ENCODE data around the gene SLC16A3. TPM values are rescaled to one million over a fixed set of nuclear protein-coding genes. Genes with fewer than 3 reads are reported as not detected.
A peak's percentile ranks its signal among the peaks of the same experiment; 100 is the strongest.

Gene SLC16A3
- total and polyA plus RNA-seq, 2 of the 4 experiments (the other 2 are of a cell fraction): 49.1 to 181 TPM

DNA sequence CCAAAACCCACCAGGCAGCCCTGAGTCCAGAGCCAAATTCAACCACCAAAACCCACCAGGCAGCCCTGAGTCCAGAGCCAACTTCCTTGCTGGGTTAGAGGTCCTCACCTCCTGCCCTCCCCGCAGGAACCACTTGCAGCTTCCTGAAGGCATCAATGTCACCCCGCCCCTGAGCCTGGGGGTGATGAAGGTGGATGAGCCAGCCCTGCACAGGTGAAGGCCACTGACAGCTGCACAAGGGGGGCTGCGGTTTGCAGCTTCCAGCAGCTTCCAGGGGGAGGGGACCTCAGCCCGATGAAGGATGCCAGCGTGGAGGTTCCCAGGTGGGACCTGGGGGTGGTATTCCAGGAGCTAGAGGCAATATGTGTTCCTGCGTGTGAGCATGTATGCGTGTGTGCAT is 52.2 kb downstream of the SLC16A3 start:
- CTCF ChIA-PET: interaction anchor here (0.6 kb wide), 1 partner anchor 112 kb away, joined by 3 read pairs; no protein-coding TSS in a partner anchor
- H3K4ac ChIP-seq (ENCODE audit: low read depth, low read length): no peak overlapping the region
- no peak overlapping the region for H4K91ac ChIP-seq (ENCODE audit: insufficient read depth, low read depth, low read length)
- dilution Hi-C loops (cut with HindIII; ENCODE audit: low sequenced_read_pairs, unreplicated experiment) (no loop called here), intact Hi-C loops (cut with micrococcal nuclease) (no loop called here), in situ Hi-C loops (cut with MboI; ENCODE audit: low sequenced_read_pairs) (no loop called here)
- no peak overlapping the region for H2BK20ac ChIP-seq (ENCODE audit: low read depth, low read length)
- no TSS peak for BruUV-seq (replicated peaks)
- H3K9me3 ChIP-seq (ENCODE audit: control insufficient read depth, insufficient read depth, low read length): no peaks in the 10 kb centered on the region
- no peak overlapping the region for H3K18ac ChIP-seq (ENCODE audit: low read depth, low read length)
- H3K56ac ChIP-seq (ENCODE audit: extremely low read depth, insufficient read depth, low read length): no peak overlapping the region
- H4K8ac ChIP-seq (ENCODE audit: low read depth in 2 of 2, low read length in 2 of 2): no peak overlapping the region
- H3K9ac ChIP-seq (ENCODE audit: low read depth, low read length): no peak overlapping the region
- H3K79me1 ChIP-seq (ENCODE audit: low read depth in 1 of 2, low read length in 2 of 2): peaks cover 0 to 4% of the 10 kb centered on the region in 2 experiments; a peak in 1 of 4 replicates
- H3K4me3 ChIP-seq (ENCODE audit: insufficient read depth, low read depth, low read length): no peak overlapping the region
- no peak overlapping the region for H2AK9ac ChIP-seq (replicated peaks; ENCODE audit: low read depth, low read length, poor library complexity)
- no peak overlapping the region for H3K27ac ChIP-seq (ENCODE audit: insufficient read depth, low read length)
- H2BK15ac ChIP-seq (ENCODE audit: low read depth, low read length): no peak overlapping the region
- WGBS, 2 experiments (ENCODE audit: extremely low coverage in 2 of 2, insufficient read length in 1 of 2): 90% methylated on average over 2 of the region's 7 CpGs; no CpG with 5 or more reads in 1 of the 2 experiments
- H3K4me1 ChIP-seq (ENCODE audit: control insufficient read depth, insufficient read depth, low read length): peaks cover 20% of the 10 kb centered on the region
- H2BK120ac ChIP-seq (ENCODE audit: low read depth, low read length): no peak overlapping the region
- DNase-seq: no peak
- no peak for TF ChIP-seq MAFK (IDR thresholded peaks at IDR 0.05; ENCODE audit: low read depth, low read length)
- TF ChIP-seq RAD21 (IDR thresholded peaks at IDR 0.05; ENCODE audit: low read length): no peak
- no peak for TF ChIP-seq FOS (IDR thresholded peaks at IDR 0.05; ENCODE audit: low read depth, low read length)
- TF ChIP-seq CEBPB (IDR thresholded peaks at IDR 0.05; ENCODE audit: low read depth, low read length): no peak
- TF ChIP-seq CHD1 (IDR thresholded peaks at IDR 0.05; ENCODE audit: low read depth, low read length): no peak
- no peak for TF ChIP-seq NFE2L2 (IDR thresholded peaks at IDR 0.05; ENCODE audit: low read depth, low read length)
- TF ChIP-seq POLR2A (IDR thresholded peaks at IDR 0.05; ENCODE audit: low read depth, low read length): no peak
- no peak for TF ChIP-seq MXI1 (IDR thresholded peaks at IDR 0.05; ENCODE audit: borderline replicate concordance, low read depth, low read length)
- TF ChIP-seq RFX5 (IDR thresholded peaks at IDR 0.05; ENCODE audit: low read depth, low read length): no peak
- H3K4me2 ChIP-seq (ENCODE audit: low read depth, low read length): no peak overlapping the region
- ATAC-seq (ENCODE audit: low read depth): no peak
- no peaks in the 10 kb centered on the region; the same call in 1 of the 2 replicates for H3K36me3 ChIP-seq (ENCODE audit: control insufficient read depth, insufficient read depth, low read length)
- H4K20me1 ChIP-seq (ENCODE audit: insufficient read depth, low read length): no peaks in the 10 kb centered on the region
- H3K23ac ChIP-seq (ENCODE audit: low read depth, low read length): no peak overlapping the region
- H3K27me3 ChIP-seq (ENCODE audit: control insufficient read depth, insufficient read depth, low read length): no peaks in the 10 kb centered on the region
- H3K14ac ChIP-seq (replicated peaks; ENCODE audit: low read depth, low read length): no peak overlapping the region
- no peak overlapping the region for H2AFZ ChIP-seq (replicated peaks; ENCODE audit: low read length, poor library complexity)
- H3K9me1 ChIP-seq (ENCODE audit: insufficient read depth, low read length): peaks cover 20% of the 10 kb centered on the region
- no peak overlapping the region for H2BK5ac ChIP-seq (ENCODE audit: low read depth, low read length, poor library complexity, severe bottlenecking)
- no peak overlapping the region for H4K5ac ChIP-seq (ENCODE audit: low read depth, low read length)
- H2AK5ac ChIP-seq (ENCODE audit: low read depth, low read length): peak overlapping the region; percentile 68; the same call in 1 of the 2 replicates
- POLR2A ChIA-PET (ENCODE audit: unreplicated experiment): no interaction called here
